Stimulated activated naive CD8-positive, alpha-beta T cell treated with anti-CD3 and anti-CD28 coated beads, Interleukin-15, Interleukin-2, amounts not matched to agents 100 U/mL and 50 U/mL, for 24 hours (primary cell): Measurements from ENCODE around the gene ATP5ME.
"Not testable (repeated sequence)": the region's sequence is repeated elsewhere in the genome, so short reads cannot be mapped to it uniquely, and the experiment has no call there.

Experiments
- ATAC-seq: fragments of 150-1000 bp; cut with Tn5 transposase; one replicate; pipeline ENCODE4 v1.10.0; 2021
- DNase-seq: peaks from one replicate; pipeline ENCODE4 v3.0.0; 2021

The ATP5ME gene

GRCh38 chr4:704971-705277 lies 30.8 kb upstream of the ATP5ME start:
- ATAC-seq (no peak), DNase-seq (no peak)

GRCh38 chr4:704198-704891 lies 30.3 kb upstream of the ATP5ME start:
- ATAC-seq: no peak
- DNase-seq: no peak

GRCh38 chr4:703336-704197 lies 29.5 kb upstream of the ATP5ME start:
- ATAC-seq (no peak), DNase-seq (no peak)

GRCh38 chr4:702618-703048 lies 28.6 kb upstream of the ATP5ME start:
- ATAC-seq (no peak), DNase-seq (no peak)

GRCh38 chr4:700587-701264 lies 26.6 kb upstream of the ATP5ME start:
- ATAC-seq: no peak
- DNase-seq: no peak

GRCh38 chr4:699816-700580 lies 25.9 kb upstream of the ATP5ME start:
- DNase-seq (no peak), ATAC-seq (no peak)

GRCh38 chr4:694341-694940 lies 20.4 kb upstream of the ATP5ME start:
- not testable (repeated sequence) for ATAC-seq, DNase-seq

GRCh38 chr4:692771-693554 lies 18.9 kb upstream of the ATP5ME start:
- DNase-seq (no peak), ATAC-seq (no peak)

- no peak for DNase-seq
- no peak for ATAC-seq
Measured at GRCh38 chr4:689723-690122, 15.6 kb upstream of the ATP5ME start.

GRCh38 chr4:688854-689681 lies 15.0 kb upstream of the ATP5ME start, which contains the start of gene SLC49A3:
Gene SLC49A3 (minus strand): TSS chr4:689151. CDS start chr4:689127, 24 bp downstream.
- ATAC-seq: no peak
- DNase-seq: no peak

GRCh38 chr4:687971-688853 lies 14.1 kb upstream of the ATP5ME start:
- ATAC-seq (no peak), DNase-seq (no peak)

GRCh38 chr4:687048-687970 lies 13.2 kb upstream of the ATP5ME start:
- ATAC-seq (no peak), DNase-seq (no peak)

- DNase-seq: no peak
- ATAC-seq: no peak
Measured at GRCh38 chr4:686413-687040, 12.5 kb upstream of the ATP5ME start.

- DNase-seq: no peak
- ATAC-seq: no peak
Measured at GRCh38 chr4:685679-686412, 11.8 kb upstream of the ATP5ME start.

GRCh38 chr4:684623-685327 lies 10.7 kb upstream of the ATP5ME start:
- DNase-seq: no peak
- ATAC-seq: no peak

- no peak for ATAC-seq
Measured at GRCh38 chr4:683982-684622, 10.0 kb upstream of the ATP5ME start.

More at GRCh38 chr4:683982-684622, 10.0 kb upstream of the ATP5ME start:
- DNase-seq: peak; percentile 60
